Astrocyte (in vitro differentiated cells and primary cell): ENCODE results near the gene SLC6A15. TPM values are rescaled to one million over a fixed set of nuclear protein-coding genes. Genes with fewer than 3 reads are reported as not detected.

Experiments used
- DNase-seq: peaks from one replicate; pipeline ENCODE4 v3.0.0-alpha.2; 2010; ENCODE audit warnings: low read depth
- FAIRE-seq: peaks from 2 replicates; lab custom pipeline; 2011; peaks lifted over from hg19 to GRCh38; lab: Jason Lieb, UNC
- H2AFZ ChIP-seq: 2 replicates; pipeline ENCODE4 v1.6.0; 2012; ENCODE audit warnings: low read depth, low read length, inconsistent platforms
- H3K27ac ChIP-seq: 2 replicates; pipeline ENCODE4 v1.5.1; 2011; ENCODE audit warnings: low read depth, low read length, inconsistent platforms
- H3K27me3 ChIP-seq: 2 replicates; pipeline ENCODE4 v1.6.0; 2011; ENCODE audit warnings: low read length, inconsistent platforms; ENCODE audit not compliant: insufficient read depth
- H3K36me3 ChIP-seq: 2 replicates; pipeline ENCODE4 v1.5.1; 2011; ENCODE audit warnings: low read length, inconsistent platforms; ENCODE audit not compliant: insufficient read depth
- H3K4me1 ChIP-seq: 2 replicates; pipeline ENCODE4 v1.5.1; 2011; ENCODE audit warnings: low read length, inconsistent platforms; ENCODE audit not compliant: insufficient read depth
- H3K4me2 ChIP-seq: 2 replicates; pipeline ENCODE4 v1.6.0; 2012; ENCODE audit warnings: low read length, inconsistent platforms
- H3K4me3 ChIP-seq: 2 replicates; pipeline ENCODE4 v1.5.1; 2011; ENCODE audit warnings: low read depth, mild to moderate bottlenecking, low read length, inconsistent platforms; ENCODE audit not compliant: insufficient read depth
- H3K79me2 ChIP-seq: 2 replicates; pipeline ENCODE4 v1.6.0; 2012; ENCODE audit warnings: mild to moderate bottlenecking, low read length, inconsistent platforms; ENCODE audit not compliant: insufficient read depth
- H3K9ac ChIP-seq: 2 replicates; pipeline ENCODE4 v1.6.0; 2012; ENCODE audit warnings: mild to moderate bottlenecking, low read length, inconsistent platforms
- H3K9me3 ChIP-seq: 2 replicates; pipeline ENCODE4 v1.5.1; 2012; ENCODE audit warnings: low read depth, mild to moderate bottlenecking, low read length, inconsistent platforms; ENCODE audit not compliant: insufficient read depth
- H4K20me1 ChIP-seq: 2 replicates; pipeline ENCODE4 v1.6.0; 2012; ENCODE audit warnings: low read length, inconsistent platforms; ENCODE audit not compliant: insufficient read depth
- H3K27ac Mint-ChIP-seq: one replicate; pipeline ENCODE4 v1.8.0; 2021; ENCODE audit warnings: mild to moderate bottlenecking, mixed read lengths; ENCODE audit not compliant: unreplicated experiment
- H3K27me3 Mint-ChIP-seq: one replicate; pipeline ENCODE4 v1.8.0; 2021; ENCODE audit warnings: low read depth, mixed read lengths; ENCODE audit not compliant: unreplicated experiment
- H3K36me3 Mint-ChIP-seq: one replicate; pipeline ENCODE4 v1.8.0; 2021; ENCODE audit warnings: low read depth, mixed read lengths; ENCODE audit not compliant: unreplicated experiment
- H3K4me1 Mint-ChIP-seq: one replicate; pipeline ENCODE4 v1.8.0; 2021; ENCODE audit warnings: low read depth, mixed read lengths; ENCODE audit not compliant: unreplicated experiment
- H3K4me3 Mint-ChIP-seq: one replicate; pipeline ENCODE4 v1.8.0; 2021; ENCODE audit warnings: mild to moderate bottlenecking, moderate library complexity, mixed read lengths; ENCODE audit not compliant: unreplicated experiment
- H3K9me3 Mint-ChIP-seq: one replicate; pipeline ENCODE4 v1.8.0; 2021; ENCODE audit warnings: mild to moderate bottlenecking, mixed read lengths; ENCODE audit not compliant: unreplicated experiment
- EZH2 ChIP-seq: IDR thresholded peaks from 2 replicates; pipeline ENCODE4 v1.6.1; 2012; ENCODE audit warnings: mild to moderate bottlenecking, low read length, inconsistent platforms; ENCODE audit not compliant: insufficient read depth
- total RNA-seq: library from RNA; stranded (reverse); gene quantifications from 2 replicates; pipeline ENCODE4 v1.2.1, GENCODE V29; 2021
- TF ChIP-seq, protein P1 (sequence below): IDR thresholded peaks from 2 replicates; pipeline ENCODE4 v1.5.1; 2011; ENCODE audit warnings: low read depth, mild to moderate bottlenecking, inconsistent platforms, low read length, moderate library complexity; ENCODE audit not compliant: insufficient read depth

SLC6A15 gene
- total RNA-seq, 1 donor from 2014 or later = 16.7 TPM

DNA sequence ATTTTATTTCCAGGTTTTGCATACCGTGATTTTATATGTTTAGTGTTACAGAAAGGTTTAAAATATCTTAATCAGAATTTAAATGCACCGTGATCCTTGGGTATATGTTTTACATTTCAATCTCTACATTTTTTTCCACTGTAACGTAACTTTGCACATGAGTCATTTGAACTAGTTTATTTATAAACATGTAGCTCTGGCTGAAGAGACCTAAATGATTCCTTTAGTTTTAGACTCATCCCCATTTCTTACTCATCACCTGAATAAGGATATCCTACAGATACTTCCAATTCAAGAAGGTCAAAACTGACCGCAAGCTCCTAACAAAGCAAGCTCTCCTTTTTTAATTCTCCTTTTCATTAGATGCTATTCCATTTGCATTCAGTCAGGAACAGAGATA lies 42.7 kb upstream of the SLC6A15 start:
- Mint-ChIP-seq H3K27ac (no peak overlapping the region), H3K36me3 (no peaks in the 10 kb centered on the region), H3K27me3 (no peaks in the 10 kb centered on the region), H3K9me3 (no peaks in the 10 kb centered on the region), H3K4me1 (no peaks in the 10 kb centered on the region), H3K4me3 (no peak overlapping the region)
- no peak for FAIRE-seq
- no peak overlapping the region for H3K4me2 ChIP-seq
- no peak overlapping the region for H3K9ac ChIP-seq
- no peak overlapping the region for H3K4me3 ChIP-seq
- no peaks in the 10 kb centered on the region for H4K20me1 ChIP-seq
- H2AFZ ChIP-seq = no peak overlapping the region
- H3K36me3 ChIP-seq = no peaks in the 10 kb centered on the region
- no peaks in the 10 kb centered on the region for H3K4me1 ChIP-seq
- H3K27me3 ChIP-seq = no peaks in the 10 kb centered on the region
- H3K79me2 ChIP-seq = no peaks in the 10 kb centered on the region
- DNase-seq = no peak
- H3K27ac ChIP-seq = no peak overlapping the region
- H3K9me3 ChIP-seq = no peaks in the 10 kb centered on the region
- TF ChIP-seq, protein P1, sequence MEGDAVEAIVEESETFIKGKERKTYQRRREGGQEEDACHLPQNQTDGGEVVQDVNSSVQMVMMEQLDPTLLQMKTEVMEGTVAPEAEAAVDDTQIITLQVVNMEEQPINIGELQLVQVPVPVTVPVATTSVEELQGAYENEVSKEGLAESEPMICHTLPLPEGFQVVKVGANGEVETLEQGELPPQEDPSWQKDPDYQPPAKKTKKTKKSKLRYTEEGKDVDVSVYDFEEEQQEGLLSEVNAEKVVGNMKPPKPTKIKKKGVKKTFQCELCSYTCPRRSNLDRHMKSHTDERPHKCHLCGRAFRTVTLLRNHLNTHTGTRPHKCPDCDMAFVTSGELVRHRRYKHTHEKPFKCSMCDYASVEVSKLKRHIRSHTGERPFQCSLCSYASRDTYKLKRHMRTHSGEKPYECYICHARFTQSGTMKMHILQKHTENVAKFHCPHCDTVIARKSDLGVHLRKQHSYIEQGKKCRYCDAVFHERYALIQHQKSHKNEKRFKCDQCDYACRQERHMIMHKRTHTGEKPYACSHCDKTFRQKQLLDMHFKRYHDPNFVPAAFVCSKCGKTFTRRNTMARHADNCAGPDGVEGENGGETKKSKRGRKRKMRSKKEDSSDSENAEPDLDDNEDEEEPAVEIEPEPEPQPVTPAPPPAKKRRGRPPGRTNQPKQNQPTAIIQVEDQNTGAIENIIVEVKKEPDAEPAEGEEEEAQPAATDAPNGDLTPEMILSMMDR = no peak
- no peak for TF ChIP-seq EZH2

DNA sequence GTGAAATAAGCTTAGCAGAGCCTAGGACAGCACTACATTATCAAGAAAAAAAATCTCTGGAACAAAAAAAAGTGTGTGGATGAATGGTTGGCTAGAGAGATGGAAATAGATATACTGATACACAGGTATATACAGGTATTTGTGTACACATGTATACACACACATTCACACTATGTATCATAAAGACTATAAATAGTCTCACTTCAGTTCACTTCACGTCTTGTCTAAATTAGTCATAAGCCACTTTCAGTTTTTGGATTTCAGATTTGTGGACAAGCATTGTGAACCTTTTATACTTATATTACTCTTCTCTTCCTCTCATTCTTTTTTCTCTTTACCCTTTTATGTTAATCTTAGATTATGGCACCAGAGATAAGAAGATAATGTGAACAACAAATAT lies 41.8 kb upstream of the SLC6A15 start:
- no peaks in the 10 kb centered on the region for H3K36me3 Mint-ChIP-seq

DNA sequence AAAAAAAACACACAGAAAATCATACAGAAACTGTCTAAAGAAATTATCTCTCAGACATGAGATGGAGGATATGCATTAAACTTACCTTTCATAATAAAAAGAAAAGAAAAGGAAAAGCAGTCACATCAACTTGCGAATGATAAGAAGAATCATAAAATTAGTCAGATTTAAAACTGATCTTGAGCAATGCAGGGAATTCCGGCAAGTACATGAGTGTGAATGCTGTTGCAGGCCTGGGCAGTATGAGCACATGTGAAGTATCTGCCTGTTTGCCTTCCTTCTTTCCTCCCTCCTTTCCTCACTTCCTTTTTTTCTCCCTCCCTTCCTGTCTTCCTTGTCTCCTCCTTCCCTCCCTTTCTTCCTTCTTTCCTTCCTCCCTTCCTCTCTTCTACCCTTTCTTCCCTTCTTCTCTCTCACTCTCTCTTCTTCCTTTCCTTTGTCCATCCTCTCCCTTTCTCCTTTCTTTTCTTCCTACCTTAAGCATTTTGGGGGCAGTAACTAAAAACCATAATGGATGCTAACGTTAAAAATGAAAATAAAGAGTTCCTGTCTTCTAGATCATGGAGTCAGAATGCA lies 38.5 kb upstream of the SLC6A15 start:
- no peak for FAIRE-seq

More for the DNA sequence above, 41.8 kb upstream of the SLC6A15 start:
- no peak overlapping the region for H3K4me3 Mint-ChIP-seq
- no peak overlapping the region for H3K27ac ChIP-seq
- TF ChIP-seq, protein P1 = no peak
- TF ChIP-seq EZH2 = no peak
- no peaks in the 10 kb centered on the region for H3K27me3 Mint-ChIP-seq
- no peaks in the 10 kb centered on the region for H4K20me1 ChIP-seq
- H3K9ac ChIP-seq = no peak overlapping the region
- H3K36me3 ChIP-seq = no peaks in the 10 kb centered on the region
- no peak for FAIRE-seq
- H3K79me2 ChIP-seq = no peaks in the 10 kb centered on the region
- H3K9me3 Mint-ChIP-seq = no peaks in the 10 kb centered on the region
- no peaks in the 10 kb centered on the region for H3K9me3 ChIP-seq
- no peak overlapping the region for H3K27ac Mint-ChIP-seq
- no peak for DNase-seq
- no peaks in the 10 kb centered on the region for H3K4me1 ChIP-seq
- no peaks in the 10 kb centered on the region for H3K4me1 Mint-ChIP-seq
- H2AFZ ChIP-seq = no peak overlapping the region
- H3K4me3 ChIP-seq = no peak overlapping the region
- H3K27me3 ChIP-seq = no peaks in the 10 kb centered on the region
- H3K4me2 ChIP-seq = no peak overlapping the region

More for the DNA sequence above, 38.5 kb upstream of the SLC6A15 start:
- Histone ChIP-seq H3K36me3 (no peaks in the 10 kb centered on the region), H3K9ac (no peak overlapping the region), H3K9me3 (no peaks in the 10 kb centered on the region), H3K4me2 (no peak overlapping the region), H4K20me1 (no peaks in the 10 kb centered on the region), H3K79me2 (no peaks in the 10 kb centered on the region), H3K27me3 (no peaks in the 10 kb centered on the region), H3K4me1 (no peaks in the 10 kb centered on the region), H3K4me3 (no peak overlapping the region), H2AFZ (no peak overlapping the region), H3K27ac (no peak overlapping the region)
- Mint-ChIP-seq H3K36me3 (no peaks in the 10 kb centered on the region), H3K27me3 (no peaks in the 10 kb centered on the region), H3K4me1 (no peaks in the 10 kb centered on the region), H3K4me3 (no peak overlapping the region), H3K27ac (no peak overlapping the region), H3K9me3 (no peaks in the 10 kb centered on the region)
- no peak for DNase-seq
- TF ChIP-seq EZH2 = no peak
- TF ChIP-seq, protein P1 = no peak
